Heart left ventricle (tissue), 13 donors: ENCODE measurements around the gene SMG7.

Experiments
- CTCF ChIP-seq, 12 donors: fragments of 200-600 bp; sonication (generic) in 4 of 12; IDR thresholded peaks; one replicate each; pipeline versions ENCODE4 v1.5.0 to v1.8.0; 2018 to 2022; ENCODE audit warnings: antibody characterized with exemption in 12 of 12, mild to moderate bottlenecking in 5 of 12
- POLR2A ChIP-seq, 2 donors: fragments of 450-650 bp; IDR thresholded peaks; one replicate each; pipeline ENCODE4 v1.6.1; 2017; ENCODE audit warnings: antibody characterized with exemption in 2 of 2, mild to moderate bottlenecking in 2 of 2, moderate library complexity in 2 of 2
- donor health status: ischemic (EF 13 %, LVEDD 7.1; RV severe dilation, severe dysfunction).
- donor health status: DM: no; HTN: yes; CAD: no.
- donor health status: DM: no; HTN: no; CAD: no.
- donor health status: ischemic (EF 25% LVEDD 6.9; RV normal size, moderate dysfunction).
- donor health status: ischemic (EF 25% LVEDD 5.7; RV mildly dilated, moderate dysfunction).
- donor health status: ischemic (EF 35%, LVEDD 5.7; RV mildly dilated, moderate dysfunction).
- donor health status: nonischemic (EF 11% LVEDD 7.7; RV severe dilation, severe dysfunction).
- donor health status: DM: yes; HTN: yes; CAD: no.
- donor health status: PGD.
- donor health status: ischemic (EF 29% LVEDD 5.4; RV normal size, mild dysfunction).
- donor health status: nonischemic (EF 23%, LVEDD 6.1; RV moderate dilation, normal function).

GRCh38 chr1:183472488-183473216 lies at the start of gene SMG7:
- TF ChIP-seq CTCF (IDR thresholded peaks at IDR 0.05) (peak in 1 of 12 donors; percentile 6), POLR2A (IDR thresholded peaks at IDR 0.05) (no peak)
